Measurements from ENCODE around the gene CACUL1.
"Not testable (repeated sequence)": the region's sequence is repeated elsewhere in the genome, so short reads cannot be mapped to it uniquely, and the experiment has no call there.

The CACUL1 gene

DNA sequence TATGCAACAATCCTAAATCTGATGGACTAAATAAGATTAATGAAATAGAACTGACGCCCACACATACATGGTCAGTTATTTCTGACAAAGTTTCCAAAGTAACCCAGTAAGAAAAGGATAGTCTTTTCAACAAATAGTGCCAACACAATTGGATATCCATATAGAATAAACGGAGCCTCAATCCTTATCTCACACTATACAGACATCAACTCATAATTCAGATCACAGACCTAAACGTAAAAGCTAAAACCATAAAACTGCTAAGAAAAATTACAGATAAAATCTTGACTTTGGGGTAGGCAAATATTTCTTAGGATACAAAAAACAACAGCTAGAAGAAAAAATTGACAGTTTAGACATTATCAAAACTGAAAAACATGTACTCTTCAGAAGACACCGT is 8.5 kb downstream of the CACUL1 start:
- TF ChIP-seq, protein P1, sequence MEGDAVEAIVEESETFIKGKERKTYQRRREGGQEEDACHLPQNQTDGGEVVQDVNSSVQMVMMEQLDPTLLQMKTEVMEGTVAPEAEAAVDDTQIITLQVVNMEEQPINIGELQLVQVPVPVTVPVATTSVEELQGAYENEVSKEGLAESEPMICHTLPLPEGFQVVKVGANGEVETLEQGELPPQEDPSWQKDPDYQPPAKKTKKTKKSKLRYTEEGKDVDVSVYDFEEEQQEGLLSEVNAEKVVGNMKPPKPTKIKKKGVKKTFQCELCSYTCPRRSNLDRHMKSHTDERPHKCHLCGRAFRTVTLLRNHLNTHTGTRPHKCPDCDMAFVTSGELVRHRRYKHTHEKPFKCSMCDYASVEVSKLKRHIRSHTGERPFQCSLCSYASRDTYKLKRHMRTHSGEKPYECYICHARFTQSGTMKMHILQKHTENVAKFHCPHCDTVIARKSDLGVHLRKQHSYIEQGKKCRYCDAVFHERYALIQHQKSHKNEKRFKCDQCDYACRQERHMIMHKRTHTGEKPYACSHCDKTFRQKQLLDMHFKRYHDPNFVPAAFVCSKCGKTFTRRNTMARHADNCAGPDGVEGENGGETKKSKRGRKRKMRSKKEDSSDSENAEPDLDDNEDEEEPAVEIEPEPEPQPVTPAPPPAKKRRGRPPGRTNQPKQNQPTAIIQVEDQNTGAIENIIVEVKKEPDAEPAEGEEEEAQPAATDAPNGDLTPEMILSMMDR (conservative IDR thresholded peaks at IDR 0.05; ENCODE audit: control insufficient read depth, insufficient read depth, low read depth, low read length) = no peak
- no peak overlapping the region for H3K4me3 ChIP-seq (ENCODE audit: control insufficient read depth, low read depth, low read length)
- no peak for DNase-seq (ENCODE audit: low read depth)

DNA sequence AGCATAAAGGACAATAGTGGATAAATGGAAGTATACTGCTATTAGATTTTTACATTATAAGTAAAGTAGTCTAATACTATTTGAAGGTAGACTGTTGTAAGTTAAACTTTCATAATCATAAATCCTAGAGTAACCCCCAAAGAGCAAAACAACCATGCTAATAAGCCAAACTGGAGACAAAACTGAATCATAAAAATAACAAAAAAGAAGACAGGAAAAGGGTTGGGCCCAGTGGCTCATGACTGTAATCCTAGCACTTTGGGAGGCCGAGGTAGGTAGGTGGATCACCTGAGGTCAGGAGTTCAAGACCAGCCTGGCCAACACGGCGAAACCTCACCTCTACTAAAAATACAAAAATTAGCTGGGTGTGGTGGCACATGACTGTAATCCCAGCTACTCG is 9.7 kb downstream of the CACUL1 start:
- peak; percentile 21 for DNase-seq (ENCODE audit: low read depth)
- TF ChIP-seq, protein P1 (conservative IDR thresholded peaks at IDR 0.05; ENCODE audit: control insufficient read depth, insufficient read depth, low read depth, low read length) = no peak
- H3K4me3 ChIP-seq (ENCODE audit: control insufficient read depth, low read depth, low read length) = no peak overlapping the region

DNA sequence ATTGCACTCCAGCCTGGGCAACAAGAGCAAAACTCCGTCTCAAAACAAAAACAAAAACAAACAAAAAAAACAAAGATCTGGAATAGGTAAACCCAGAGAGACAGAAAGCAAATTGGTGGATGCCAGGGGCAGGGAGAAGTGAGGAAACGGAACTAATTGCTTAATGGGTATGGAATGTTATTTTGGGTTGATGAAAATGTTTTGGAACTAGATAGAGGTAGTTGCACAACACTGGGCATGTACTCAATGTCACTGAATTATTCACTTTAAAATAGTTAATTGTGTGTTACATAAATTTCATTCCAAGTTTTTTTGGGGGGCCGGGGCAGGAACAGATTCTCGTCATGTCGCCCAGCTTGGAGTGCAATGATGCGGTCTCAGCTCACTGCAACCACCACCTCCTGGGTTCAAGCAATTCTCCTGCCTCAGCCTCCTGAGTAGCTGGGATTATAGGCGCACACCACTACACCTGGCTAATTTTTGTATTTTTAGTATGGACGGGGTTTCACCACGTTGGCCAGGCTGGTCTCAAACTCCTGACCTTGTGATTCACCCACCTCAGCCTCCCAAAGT is 10.3 kb downstream of the CACUL1 start:
- DNase-seq (ENCODE audit: low read depth) = peak; percentile 27
- H3K4me3 ChIP-seq (ENCODE audit: control insufficient read depth, low read depth, low read length) = not testable (repeated sequence)

DNA sequence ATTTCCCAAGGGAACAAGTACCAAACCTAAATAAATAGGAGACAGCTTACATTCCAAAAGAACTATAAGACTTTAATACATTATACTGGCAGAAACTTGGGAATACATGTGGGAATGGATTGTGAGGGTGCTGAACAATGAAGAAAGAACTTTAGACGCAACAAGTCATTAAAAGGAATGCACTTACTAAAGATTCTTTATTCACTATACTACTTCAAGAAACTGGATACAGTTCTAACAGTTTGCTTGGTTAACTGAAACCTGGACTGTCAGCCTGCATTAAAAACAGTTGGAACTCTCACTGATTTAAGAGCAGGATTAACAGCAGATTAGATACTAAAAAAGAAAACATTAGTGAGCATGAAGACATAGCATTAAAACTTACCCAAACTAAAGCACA is 12.0 kb downstream of the CACUL1 start:
- peak; percentile 47 for DNase-seq (ENCODE audit: low read depth)
- H3K4me3 ChIP-seq (ENCODE audit: control insufficient read depth, low read depth, low read length) = no peak overlapping the region
- TF ChIP-seq, protein P1 (conservative IDR thresholded peaks at IDR 0.05; ENCODE audit: control insufficient read depth, insufficient read depth, low read depth, low read length) = no peak

DNA sequence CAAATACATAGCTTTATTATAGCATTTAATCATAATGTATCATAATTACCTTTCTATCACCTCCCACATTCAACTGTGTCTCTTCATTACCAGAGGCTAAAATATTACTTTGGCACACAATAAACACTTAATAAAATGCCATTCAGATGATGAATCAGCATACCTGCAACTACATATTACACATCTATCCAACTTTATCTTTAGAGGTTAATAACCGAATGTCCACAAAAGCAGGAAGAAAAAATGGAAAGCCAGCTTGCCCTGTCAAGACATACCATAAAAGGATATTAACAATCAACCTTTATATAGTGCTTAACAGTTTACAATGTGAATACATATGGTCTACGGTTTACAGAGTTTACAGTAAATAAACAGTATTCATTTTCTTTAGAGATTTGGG is 12.7 kb downstream of the CACUL1 start:
- TF ChIP-seq, protein P1 (conservative IDR thresholded peaks at IDR 0.05; ENCODE audit: control insufficient read depth, insufficient read depth, low read depth, low read length) = no peak
- H3K4me3 ChIP-seq (ENCODE audit: control insufficient read depth, low read depth, low read length) = no peak overlapping the region
- no peak for DNase-seq (ENCODE audit: low read depth)

DNA sequence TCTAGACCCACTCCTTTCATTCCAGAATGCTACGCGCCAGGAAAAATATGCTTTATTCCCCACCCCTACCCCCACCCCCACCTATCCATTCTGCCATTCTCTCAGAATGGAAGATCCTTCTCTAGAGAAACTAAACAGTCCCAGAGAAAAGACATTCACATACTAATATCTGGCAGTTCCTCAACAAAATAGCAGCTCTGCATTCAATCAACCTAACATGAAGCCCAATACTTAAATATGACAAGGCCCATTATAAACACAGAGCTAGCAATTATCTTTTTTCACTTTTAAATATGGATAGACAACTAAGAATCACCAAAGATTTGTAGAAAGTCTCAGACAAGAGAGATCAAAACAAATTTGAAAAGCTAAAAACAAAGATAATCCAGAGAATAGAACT is 16.4 kb downstream of the CACUL1 start:
- DNase-seq (ENCODE audit: low read depth) = no peak
- TF ChIP-seq, protein P1 (conservative IDR thresholded peaks at IDR 0.05; ENCODE audit: control insufficient read depth, insufficient read depth, low read depth, low read length) = no peak
- no peak overlapping the region for H3K4me3 ChIP-seq (ENCODE audit: control insufficient read depth, low read depth, low read length)

DNA sequence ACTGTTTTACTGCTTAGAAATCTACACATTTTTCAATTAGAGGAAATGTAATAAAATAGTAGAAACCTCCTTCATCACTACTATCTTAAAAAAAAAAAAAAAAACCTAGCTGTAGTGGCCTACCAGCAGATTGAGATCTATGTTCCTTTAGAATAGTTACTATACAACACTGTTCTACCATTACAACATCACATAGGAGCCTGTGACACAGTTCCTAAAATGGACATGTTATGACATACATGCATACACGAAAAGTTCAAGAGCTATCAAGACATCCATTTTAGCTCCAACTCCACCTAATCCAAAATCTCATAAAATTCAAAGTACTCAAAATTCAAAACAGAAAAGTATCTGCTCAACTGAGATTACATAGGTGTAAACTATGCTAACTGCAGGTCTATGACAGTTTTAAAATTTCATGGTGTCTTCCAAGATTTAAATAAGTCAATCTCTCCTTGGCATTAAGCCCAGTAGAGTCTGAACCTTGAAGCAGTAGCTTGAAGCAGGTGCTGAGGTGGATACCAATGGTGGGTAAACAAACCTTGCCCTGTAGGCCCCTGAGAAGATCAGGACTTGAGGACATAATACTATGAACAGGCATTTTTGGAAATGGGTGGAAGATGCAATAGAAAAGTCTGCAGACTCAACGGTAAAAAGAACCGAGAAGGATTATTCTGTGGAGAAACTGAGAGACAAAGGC is 17.0 kb downstream of the CACUL1 start:
- no peak overlapping the region for H3K4me3 ChIP-seq (ENCODE audit: control insufficient read depth, low read depth, low read length)
- TF ChIP-seq, protein P1 (conservative IDR thresholded peaks at IDR 0.05; ENCODE audit: control insufficient read depth, insufficient read depth, low read depth, low read length) = no peak
- DNase-seq (ENCODE audit: low read depth) = no peak

Measured in fibroblast of mammary gland (primary cell).